Activated CD8-positive, alpha-beta memory T cell treated with anti-CD3 and anti-CD28 coated beads, Interleukin-2, amount 10 ng/mL, durations not matched to agents 7 days and 5 days (primary cell): ENCODE measurements around the gene TTF2. TPM values are rescaled to one million over a fixed set of nuclear protein-coding genes. Genes with fewer than 3 reads are reported as not detected.
A peak's percentile ranks its signal among the peaks of the same experiment; 100 is the strongest.
"Not testable (repeated sequence)": the region's sequence is repeated elsewhere in the genome, so short reads cannot be mapped to it uniquely, and the experiment has no call there.

Experiments used
- ATAC-seq: fragments of 150-1000 bp; cut with Tn5 transposase; one replicate; pipeline ENCODE4 v1.10.0; 2021; ENCODE audit warnings: moderate library complexity
- CTCF ChIA-PET: fragments of 350-600 bp; sonication (Branson Sonifier 250); formaldehyde crosslinking; loops from one replicate; lab custom pipeline; 2021; ENCODE audit warnings: antibody characterized with exemption; lab: Charles Lee
- DNase-seq: peaks from one replicate; pipeline ENCODE4 v3.0.0-alpha.2; 2020
- H3K27ac Mint-ChIP-seq: one replicate; pipeline ENCODE4 v1.8.0; 2021; ENCODE audit warnings: mild to moderate bottlenecking, mixed read lengths
- H3K27me3 Mint-ChIP-seq: one replicate; pipeline ENCODE4 v1.8.0; 2021; ENCODE audit warnings: mixed read lengths
- H3K36me3 Mint-ChIP-seq: one replicate; pipeline ENCODE4 v1.8.0; 2021; ENCODE audit warnings: mild to moderate bottlenecking, mixed read lengths
- H3K4me1 Mint-ChIP-seq: one replicate; pipeline ENCODE4 v1.8.0; 2021; ENCODE audit warnings: mixed read lengths
- H3K4me3 Mint-ChIP-seq: one replicate; pipeline ENCODE4 v1.8.0; 2021; ENCODE audit warnings: mild to moderate bottlenecking, moderate library complexity, mixed read lengths
- H3K9me3 Mint-ChIP-seq: one replicate; pipeline ENCODE4 v1.8.0; 2022; ENCODE audit warnings: low read depth, mixed read lengths
- total RNA-seq, 2 experiments: library from RNA; stranded (reverse); gene quantifications; one replicate each; pipeline ENCODE4 v1.2.3, GENCODE V29; 2021

Gene TTF2
- total RNA-seq, 2 experiments from 2014 or later = 156 to 157 TPM

GRCh38 chr1:117079737-117080136 lies 19.6 kb downstream of the TTF2 start:
- CTCF ChIA-PET = no interaction called here
- Mint-ChIP-seq H3K27ac (no peak overlapping the region), H3K4me1 (peaks cover 22% of the 10 kb centered on the region)

DNA sequence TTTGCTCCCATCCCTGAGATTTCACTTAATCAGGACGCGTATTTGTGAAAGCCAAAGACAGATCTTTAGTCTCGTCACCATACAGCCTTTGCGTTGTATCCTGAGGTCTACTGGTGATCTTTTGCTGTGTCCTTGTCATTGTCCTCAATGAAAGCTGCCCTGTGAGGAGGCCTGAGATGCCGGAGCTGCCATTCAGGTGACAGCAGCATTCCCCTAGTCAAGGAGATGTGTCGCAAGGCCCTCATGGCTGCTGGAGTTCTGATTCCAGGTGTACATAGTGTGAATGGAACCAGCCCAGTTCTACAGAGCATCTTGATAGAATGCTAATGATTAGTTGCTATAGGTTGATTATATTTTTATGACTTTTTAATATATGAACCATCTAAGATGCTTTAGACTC lies 24.1 kb downstream of the TTF2 start:
- ATAC-seq = no peak
- H3K27me3 Mint-ChIP-seq = no peaks in the 10 kb centered on the region
- CTCF ChIA-PET = no interaction called here
- H3K27ac Mint-ChIP-seq = no peak overlapping the region
- no peak for DNase-seq
- H3K9me3 Mint-ChIP-seq = no peaks in the 10 kb centered on the region
- H3K4me3 Mint-ChIP-seq = no peak overlapping the region
- peaks cover 46% of the 10 kb centered on the region for H3K36me3 Mint-ChIP-seq
- H3K4me1 Mint-ChIP-seq = peaks cover 3% of the 10 kb centered on the region

More at GRCh38 chr1:117079737-117080136, 19.6 kb downstream of the TTF2 start:
- peaks cover 66% of the 10 kb centered on the region for H3K36me3 Mint-ChIP-seq
- H3K9me3 Mint-ChIP-seq = no peaks in the 10 kb centered on the region
- ATAC-seq = no peak
- H3K4me3 Mint-ChIP-seq = no peak overlapping the region
- DNase-seq = no peak
- H3K27me3 Mint-ChIP-seq = no peaks in the 10 kb centered on the region

- H3K4me1 Mint-ChIP-seq = peaks cover 7% of the 10 kb centered on the region
- no peak overlapping the region for H3K27ac Mint-ChIP-seq
- no peak for DNase-seq
- H3K27me3 Mint-ChIP-seq = no peaks in the 10 kb centered on the region
- CTCF ChIA-PET = no interaction called here
- H3K4me3 Mint-ChIP-seq = no peak overlapping the region
- peaks cover 56% of the 10 kb centered on the region for H3K36me3 Mint-ChIP-seq
- no peaks in the 10 kb centered on the region for H3K9me3 Mint-ChIP-seq
- no peak for ATAC-seq
These were observed 27.6 kb downstream of the TTF2 start for GRCh38 chr1:117087686-117088085.

DNA sequence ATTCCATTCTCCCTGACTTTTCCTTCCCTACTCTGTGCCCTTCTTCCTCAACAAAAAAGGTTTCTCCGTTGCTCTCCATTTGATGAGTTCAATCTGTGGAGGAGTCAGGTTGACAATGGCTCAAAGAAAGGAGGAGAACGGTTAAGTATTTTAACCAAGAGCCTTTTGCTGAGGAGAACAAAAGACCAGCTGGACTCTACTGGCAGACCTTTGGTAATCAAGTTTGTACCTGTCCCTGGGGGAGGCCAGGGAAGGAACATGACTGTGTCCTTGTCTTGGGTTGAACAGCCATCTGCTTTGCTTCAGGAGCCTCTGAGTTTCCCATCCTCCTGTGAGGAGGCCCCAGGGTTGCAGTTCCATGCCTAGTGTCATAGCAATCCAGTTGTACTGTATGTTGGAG lies 29.9 kb downstream of the TTF2 start:
- CTCF ChIA-PET = interaction anchor here (1.5 kb wide), 1 partner anchor 12 kb away, joined by 3 read pairs; no protein-coding TSS in a partner anchor
- H3K36me3 Mint-ChIP-seq = peaks cover 60% of the 10 kb centered on the region
- no peak for ATAC-seq
- H3K4me1 Mint-ChIP-seq = peaks cover 20% of the 10 kb centered on the region
- H3K27me3 Mint-ChIP-seq = no peaks in the 10 kb centered on the region
- H3K9me3 Mint-ChIP-seq = no peaks in the 10 kb centered on the region
- no peak overlapping the region for H3K27ac Mint-ChIP-seq
- no peak overlapping the region for H3K4me3 Mint-ChIP-seq
- DNase-seq = no peak

- Mint-ChIP-seq H3K4me3 (no peak overlapping the region), H3K4me1 (peaks cover 20% of the 10 kb centered on the region), H3K27me3 (no peaks in the 10 kb centered on the region), H3K9me3 (no peaks in the 10 kb centered on the region), H3K36me3 (peaks cover 65% of the 10 kb centered on the region), H3K27ac (peak overlapping the region; percentile 11)
- CTCF ChIA-PET = interaction anchor here (0.9 to 3.3 kb wide), 9 partner anchors 11 to 355 kb away, joined by 3 to 14 read pairs (median 8); no protein-coding TSS in a partner anchor
- no peak for ATAC-seq
- DNase-seq = no peak
These were observed 32.5 kb downstream of the TTF2 start for GRCh38 chr1:117092594-117092993.

DNA sequence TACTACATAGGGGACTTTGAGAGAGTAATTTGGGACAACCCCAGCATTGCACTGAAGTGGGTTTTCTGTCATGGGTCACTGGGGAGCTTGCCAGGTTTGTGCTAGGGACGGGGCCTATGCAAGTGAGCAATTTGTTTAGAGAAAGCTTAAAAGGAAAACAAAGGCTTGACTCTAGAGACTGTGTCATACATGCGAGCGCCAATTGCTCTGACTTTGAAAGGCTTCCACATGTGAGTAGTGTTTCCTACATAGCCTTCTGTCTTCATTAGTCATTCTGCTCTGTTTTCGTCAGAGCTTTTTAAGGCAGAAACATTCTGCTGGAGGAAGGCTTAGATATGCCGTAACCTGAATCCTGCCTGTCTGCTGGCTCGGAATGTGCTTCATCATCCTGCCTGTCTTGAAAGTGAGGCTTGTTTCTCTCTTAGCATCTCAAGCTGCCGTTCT lies 33.0 kb downstream of the TTF2 start:
- H3K9me3 Mint-ChIP-seq = no peaks in the 10 kb centered on the region
- peaks cover 20% of the 10 kb centered on the region for H3K4me1 Mint-ChIP-seq
- no peak for DNase-seq
- ATAC-seq = no peak
- H3K27me3 Mint-ChIP-seq = no peaks in the 10 kb centered on the region
- no peak overlapping the region for H3K27ac Mint-ChIP-seq
- H3K4me3 Mint-ChIP-seq = no peak overlapping the region
- H3K36me3 Mint-ChIP-seq = peaks cover 68% of the 10 kb centered on the region
- CTCF ChIA-PET = interaction anchor here (0.9 to 3.3 kb wide), 9 partner anchors 11 to 356 kb away, joined by 3 to 14 read pairs (median 8); no protein-coding TSS in a partner anchor

GRCh38 chr1:117093870-117094621 lies 33.9 kb downstream of the TTF2 start:
- Mint-ChIP-seq H3K27ac (peak overlapping the region; percentile 20), H3K36me3 (peaks cover 68% of the 10 kb centered on the region), H3K27me3 (no peaks in the 10 kb centered on the region), H3K4me1 (peaks cover 20% of the 10 kb centered on the region), H3K4me3 (no peak overlapping the region), H3K9me3 (no peaks in the 10 kb centered on the region)
- CTCF ChIA-PET = interaction anchor here (0.9 to 3.3 kb wide), 9 partner anchors 8 to 329 kb away, joined by 3 to 14 read pairs (median 4); no protein-coding TSS in a partner anchor
- DNase-seq (peak; percentile 69), ATAC-seq (peak; percentile 98)

- ATAC-seq (no peak), DNase-seq (no peak)
- Mint-ChIP-seq H3K9me3 (no peaks in the 10 kb centered on the region), H3K36me3 (peaks cover 71% of the 10 kb centered on the region), H3K4me1 (peaks cover 20% of the 10 kb centered on the region), H3K27ac (no peak overlapping the region), H3K27me3 (no peaks in the 10 kb centered on the region), H3K4me3 (no peak overlapping the region)
- CTCF ChIA-PET = interaction anchor here (0.9 to 3.3 kb wide), 4 partner anchors 9 to 27 kb away, joined by 3 to 14 read pairs (median 12); no protein-coding TSS in a partner anchor
These were observed 34.9 kb downstream of the TTF2 start for GRCh38 chr1:117094841-117095604.

DNA sequence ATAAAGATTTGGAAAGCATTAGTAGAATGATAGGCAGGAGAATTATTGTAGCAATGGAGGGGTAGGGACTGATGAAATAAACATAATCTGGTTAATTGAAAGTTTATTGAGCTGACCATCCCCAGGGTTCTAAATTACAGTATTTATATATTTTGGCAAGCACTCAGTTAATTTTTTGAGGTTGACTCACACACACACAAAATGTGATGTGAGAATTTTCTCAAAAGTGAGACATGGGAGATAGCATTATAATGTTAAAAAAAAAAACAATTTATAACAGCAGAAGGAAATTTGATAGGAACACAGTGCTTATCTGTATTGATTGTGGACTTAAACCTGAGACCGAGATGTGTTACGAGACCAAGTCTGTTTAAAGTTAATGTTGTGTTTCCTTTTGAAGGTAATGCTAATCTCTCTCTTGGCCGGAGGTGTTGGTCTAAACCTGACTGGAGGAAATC lies 36.9 kb downstream of the TTF2 start:
- H3K27me3 Mint-ChIP-seq = no peaks in the 10 kb centered on the region
- DNase-seq (no peak), ATAC-seq (no peak)
- H3K4me3 Mint-ChIP-seq = no peak overlapping the region
- H3K27ac Mint-ChIP-seq = no peak overlapping the region
- CTCF ChIA-PET = interaction anchor here (0.8 to 2.3 kb wide), 2 partner anchors 31 to 359 kb away, joined by 3 to 8 read pairs; no protein-coding TSS in a partner anchor
- peaks cover 19% of the 10 kb centered on the region for H3K4me1 Mint-ChIP-seq
- H3K36me3 Mint-ChIP-seq = peaks cover 65% of the 10 kb centered on the region
- no peaks in the 10 kb centered on the region for H3K9me3 Mint-ChIP-seq

GRCh38 chr1:117097443-117097842 lies 37.3 kb downstream of the TTF2 start:
- Mint-ChIP-seq H3K9me3 (no peaks in the 10 kb centered on the region), H3K4me3 (no peak overlapping the region), H3K27me3 (no peaks in the 10 kb centered on the region), H3K4me1 (peaks cover 18% of the 10 kb centered on the region), H3K36me3 (peaks cover 64% of the 10 kb centered on the region), H3K27ac (no peak overlapping the region)
- ATAC-seq (no peak), DNase-seq (no peak)
- CTCF ChIA-PET = interaction anchor here (0.8 to 2.3 kb wide), 2 partner anchors 31 to 359 kb away, joined by 3 to 8 read pairs; no protein-coding TSS in a partner anchor

GRCh38 chr1:117098287-117098890 lies 38.3 kb downstream of the TTF2 start:
- H3K4me3 Mint-ChIP-seq = no peak overlapping the region
- H3K27me3 Mint-ChIP-seq = no peaks in the 10 kb centered on the region
- DNase-seq (no peak), ATAC-seq (no peak)
- H3K27ac Mint-ChIP-seq = no peak overlapping the region
- H3K9me3 Mint-ChIP-seq = no peaks in the 10 kb centered on the region
- CTCF ChIA-PET = interaction anchor here (0.8 to 2.3 kb wide), 3 partner anchors 18 to 31 kb away, joined by 3 to 8 read pairs (median 3); no protein-coding TSS in a partner anchor
- peaks cover 9% of the 10 kb centered on the region for H3K4me1 Mint-ChIP-seq
- peaks cover 65% of the 10 kb centered on the region for H3K36me3 Mint-ChIP-seq

DNA sequence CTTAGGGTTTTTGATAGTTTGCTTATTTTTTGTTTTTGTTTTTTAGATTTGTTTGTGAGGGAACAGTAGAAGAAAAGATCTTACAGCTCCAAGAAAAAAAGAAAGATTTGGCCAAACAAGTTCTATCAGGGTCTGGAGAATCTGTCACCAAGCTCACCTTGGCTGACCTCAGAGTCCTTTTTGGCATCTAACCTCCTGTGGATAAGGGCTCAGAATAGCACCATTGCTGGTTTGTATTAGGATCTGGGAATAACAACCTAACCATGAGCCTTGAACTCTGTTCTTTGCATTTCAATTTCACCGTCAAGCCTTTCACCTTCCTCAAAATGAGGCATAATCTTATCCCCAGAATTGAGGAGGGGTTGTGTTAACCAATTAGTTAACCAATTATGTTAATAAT lies 41.2 kb downstream of the TTF2 start:
- H3K36me3 Mint-ChIP-seq = peaks cover 69% of the 10 kb centered on the region
- ATAC-seq = no peak
- DNase-seq = no peak
- no peaks in the 10 kb centered on the region for H3K27me3 Mint-ChIP-seq
- no peaks in the 10 kb centered on the region for H3K4me1 Mint-ChIP-seq
- CTCF ChIA-PET = interaction anchor here (1.2 kb wide), 1 partner anchor 10 kb away, joined by 3 read pairs; no protein-coding TSS in a partner anchor
- no peak overlapping the region for H3K27ac Mint-ChIP-seq
- no peaks in the 10 kb centered on the region for H3K9me3 Mint-ChIP-seq
- H3K4me3 Mint-ChIP-seq = no peak overlapping the region

DNA sequence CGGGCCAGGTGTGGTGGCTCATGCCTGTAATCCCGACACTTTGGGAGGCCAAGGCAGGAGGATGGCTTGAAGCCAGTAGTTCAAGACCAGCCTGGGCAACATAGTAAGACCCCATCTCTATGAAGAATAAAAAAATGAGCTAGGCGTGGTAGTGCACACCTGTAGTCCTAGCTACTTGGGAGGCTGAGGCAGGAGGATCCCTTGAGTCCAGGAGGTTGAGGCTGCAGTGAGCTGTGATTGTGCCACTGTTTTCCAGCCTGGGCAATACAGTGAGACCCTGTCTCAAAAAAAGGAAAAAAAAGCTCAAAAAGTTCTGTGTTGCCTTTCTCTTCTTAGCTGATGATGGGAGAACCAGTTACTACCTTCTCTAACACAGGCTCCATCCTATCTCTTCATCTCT lies 41.7 kb downstream of the TTF2 start:
- ATAC-seq, H3K9me3 Mint-ChIP-seq, H3K4me1 Mint-ChIP-seq, DNase-seq, H3K27ac Mint-ChIP-seq, H3K4me3 Mint-ChIP-seq, H3K27me3 Mint-ChIP-seq: not testable (repeated sequence)
- CTCF ChIA-PET = interaction anchor here (0.9 to 1.2 kb wide), 2 partner anchors 11 to 429 kb away, joined by 3 to 4 read pairs; no protein-coding TSS in a partner anchor
- peaks cover 72% of the 10 kb centered on the region for H3K36me3 Mint-ChIP-seq
